Lower leg skin (tissue), 3 donors: ENCODE measurements around the gene SLC9C1.

ENCODE experiments used
- POLR2A ChIP-seq, 2 donors: fragments of 450-650 bp; IDR thresholded peaks; one replicate each; pipeline ENCODE4 v1.6.1; 2016 to 2017; ENCODE audit warnings: antibody characterized with exemption in 2 of 2, mild to moderate bottlenecking in 1 of 2, moderate library complexity in 1 of 2
- TF ChIP-seq, protein P1 (sequence below), 3 donors: fragments of 450-650 bp; IDR thresholded peaks; one replicate each; pipeline ENCODE4 v1.5.1; 2016; ENCODE audit warnings: antibody characterized with exemption in 3 of 3, mild to moderate bottlenecking in 3 of 3, moderate library complexity in 2 of 3

DNA sequence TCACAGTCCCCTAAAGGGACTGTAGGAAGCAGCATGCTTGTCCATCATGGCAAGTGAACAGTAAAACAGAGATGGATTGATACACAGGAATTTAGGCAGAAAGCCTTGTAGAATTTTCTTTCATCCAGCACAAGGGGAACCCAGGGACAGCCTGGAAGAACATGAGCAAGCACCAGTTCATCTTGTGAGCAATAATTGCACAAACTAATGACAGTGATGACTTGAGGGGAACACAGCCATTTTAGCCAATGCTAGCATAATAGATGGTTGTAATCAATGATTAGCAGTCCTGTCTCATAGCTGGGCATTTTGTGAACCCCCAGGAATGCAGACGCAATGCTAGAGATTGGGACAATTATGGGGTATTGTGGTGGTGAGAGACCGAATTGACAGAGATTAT, 45.6 kb upstream of the SLC9C1 start:
- no peak for TF ChIP-seq POLR2A (IDR thresholded peaks at IDR 0.05)
- TF ChIP-seq, protein P1, sequence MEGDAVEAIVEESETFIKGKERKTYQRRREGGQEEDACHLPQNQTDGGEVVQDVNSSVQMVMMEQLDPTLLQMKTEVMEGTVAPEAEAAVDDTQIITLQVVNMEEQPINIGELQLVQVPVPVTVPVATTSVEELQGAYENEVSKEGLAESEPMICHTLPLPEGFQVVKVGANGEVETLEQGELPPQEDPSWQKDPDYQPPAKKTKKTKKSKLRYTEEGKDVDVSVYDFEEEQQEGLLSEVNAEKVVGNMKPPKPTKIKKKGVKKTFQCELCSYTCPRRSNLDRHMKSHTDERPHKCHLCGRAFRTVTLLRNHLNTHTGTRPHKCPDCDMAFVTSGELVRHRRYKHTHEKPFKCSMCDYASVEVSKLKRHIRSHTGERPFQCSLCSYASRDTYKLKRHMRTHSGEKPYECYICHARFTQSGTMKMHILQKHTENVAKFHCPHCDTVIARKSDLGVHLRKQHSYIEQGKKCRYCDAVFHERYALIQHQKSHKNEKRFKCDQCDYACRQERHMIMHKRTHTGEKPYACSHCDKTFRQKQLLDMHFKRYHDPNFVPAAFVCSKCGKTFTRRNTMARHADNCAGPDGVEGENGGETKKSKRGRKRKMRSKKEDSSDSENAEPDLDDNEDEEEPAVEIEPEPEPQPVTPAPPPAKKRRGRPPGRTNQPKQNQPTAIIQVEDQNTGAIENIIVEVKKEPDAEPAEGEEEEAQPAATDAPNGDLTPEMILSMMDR (IDR thresholded peaks at IDR 0.05) = no peak
